NCI-H446 (cell line): ENCODE data around the gene RAB29.
"Not testable (repeated sequence)": the region's sequence is repeated elsewhere in the genome, so short reads cannot be mapped to it uniquely, and the experiment has no call there.

Experiments
- DNase-seq, 2 experiments: peaks; one replicate each; lab custom pipeline; 2025; lab: John Stamatoyannopoulos, UW

The RAB29 gene

DNA sequence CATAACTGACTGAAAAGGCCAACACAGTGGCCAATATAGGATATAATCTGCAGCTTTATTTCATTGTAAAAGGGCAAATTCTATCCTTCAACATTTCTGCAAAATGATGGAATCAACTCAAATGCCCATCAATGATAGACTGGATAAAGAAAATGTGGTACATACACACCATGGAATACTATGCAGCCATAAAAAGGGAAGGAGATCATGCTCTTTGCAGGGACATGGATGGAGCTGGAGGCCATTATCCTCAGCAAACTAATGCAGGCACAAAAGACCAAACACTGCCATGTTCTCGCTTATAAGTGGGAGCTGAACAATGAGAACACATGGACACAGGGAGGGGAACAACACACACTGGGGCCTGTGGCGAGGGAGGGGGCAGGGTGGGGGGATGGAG, 54.5 kb downstream of the RAB29 start:
- DNase-seq: not testable (repeated sequence)

DNA sequence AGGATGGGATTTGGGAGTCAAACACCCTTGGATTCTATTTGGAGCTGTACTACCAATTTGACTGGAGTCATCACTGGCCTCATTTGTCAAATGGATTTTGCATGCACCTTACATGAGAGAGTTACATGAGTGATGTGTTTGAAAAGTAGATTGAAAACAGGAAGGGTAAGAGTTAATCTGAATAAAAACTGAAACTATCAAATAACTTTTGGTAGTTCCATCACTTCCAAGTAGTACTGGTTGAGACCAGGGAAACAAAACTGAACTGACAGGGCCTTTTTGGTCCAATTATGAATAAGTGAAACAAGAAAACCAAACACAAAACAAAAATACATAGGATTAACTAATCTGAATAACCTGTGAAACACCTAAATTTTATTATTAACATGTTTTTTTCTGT, 55.5 kb downstream of the RAB29 start:
- no peak for DNase-seq

DNA sequence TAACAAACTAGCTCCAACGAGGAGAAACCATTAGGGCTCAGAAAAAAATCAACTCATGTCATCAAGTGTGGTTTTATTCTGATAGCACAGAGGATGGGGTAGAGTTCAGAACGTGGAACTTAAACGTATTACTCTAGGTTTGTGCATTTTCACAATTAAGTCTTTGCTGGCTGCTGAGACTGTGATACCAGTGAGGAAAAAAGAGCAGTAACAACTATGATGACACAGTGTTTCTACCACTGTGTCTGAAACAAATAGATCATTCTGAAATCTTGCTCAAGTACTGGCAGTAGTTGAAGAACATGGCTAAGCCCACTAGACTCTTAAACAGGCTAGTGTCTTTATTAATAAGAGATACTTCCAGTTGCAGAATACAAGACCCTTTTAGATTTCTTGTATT, 56.3 kb downstream of the RAB29 start:
- no peak for DNase-seq
